Fibroblast of the aortic adventitia (primary cell): ENCODE results near the gene DYRK1A. TPM values are rescaled to one million over a fixed set of nuclear protein-coding genes. Genes with fewer than 3 reads are reported as not detected.
"Not testable (repeated sequence)": the region's sequence is repeated elsewhere in the genome, so short reads cannot be mapped to it uniquely, and the experiment has no call there.

Source experiments
- DNase-seq: peaks from one replicate; pipeline ENCODE4 v3.0.0-alpha.2; 2010; ENCODE audit warnings: low read depth
- H3K4me3 ChIP-seq: 2 replicates; pipeline ENCODE4 v1.5.1; 2011; ENCODE audit warnings: low read depth, mild to moderate bottlenecking, control low read depth, low read length, moderate library complexity
- total RNA-seq: library from RNA; depleted of rRNA; stranded (reverse); fragments of >200 nt; gene quantifications from 2 replicates; pipeline ENCODE4 v1.2.3, GENCODE V29; 2012; ENCODE audit warnings: low replicate concordance
- TF ChIP-seq, protein P1 (sequence below): IDR thresholded peaks from 2 replicates; pipeline ENCODE4 v1.5.1; 2011; ENCODE audit warnings: mild to moderate bottlenecking, low read length, control low read depth, inconsistent platforms; ENCODE audit not compliant: insufficient read depth

Gene DYRK1A
- total RNA-seq, 1 donor = 80.2 TPM

DNA sequence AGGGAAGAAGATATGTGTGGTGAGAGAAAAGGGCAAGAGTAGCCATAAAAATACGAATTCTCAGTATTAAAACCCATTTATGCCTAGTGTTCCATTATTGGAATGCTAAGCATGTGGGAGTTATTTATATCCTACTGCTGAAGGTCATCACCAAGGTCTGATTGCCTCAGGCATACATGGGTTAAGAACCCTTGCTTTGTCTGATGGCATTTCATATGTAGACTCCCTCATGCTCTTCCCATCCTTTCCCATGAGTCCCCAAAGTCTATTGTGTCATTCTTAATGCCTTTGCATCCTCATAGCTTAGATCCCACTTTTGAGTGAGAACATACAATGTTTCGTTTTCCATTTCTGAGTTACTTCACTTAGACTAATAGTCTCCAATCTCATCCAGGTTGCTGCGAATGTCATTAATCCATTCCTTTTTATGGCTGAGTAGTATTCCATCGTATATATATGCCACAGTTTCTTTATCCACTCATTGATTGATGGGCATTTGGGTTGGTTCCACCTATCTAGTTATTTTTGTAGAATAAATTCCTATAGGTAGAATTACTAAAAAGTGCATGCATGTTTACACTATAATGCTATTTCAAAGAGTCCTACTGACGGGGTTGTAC lies 172.5 kb downstream of the DYRK1A start:
- TF ChIP-seq, protein P1, sequence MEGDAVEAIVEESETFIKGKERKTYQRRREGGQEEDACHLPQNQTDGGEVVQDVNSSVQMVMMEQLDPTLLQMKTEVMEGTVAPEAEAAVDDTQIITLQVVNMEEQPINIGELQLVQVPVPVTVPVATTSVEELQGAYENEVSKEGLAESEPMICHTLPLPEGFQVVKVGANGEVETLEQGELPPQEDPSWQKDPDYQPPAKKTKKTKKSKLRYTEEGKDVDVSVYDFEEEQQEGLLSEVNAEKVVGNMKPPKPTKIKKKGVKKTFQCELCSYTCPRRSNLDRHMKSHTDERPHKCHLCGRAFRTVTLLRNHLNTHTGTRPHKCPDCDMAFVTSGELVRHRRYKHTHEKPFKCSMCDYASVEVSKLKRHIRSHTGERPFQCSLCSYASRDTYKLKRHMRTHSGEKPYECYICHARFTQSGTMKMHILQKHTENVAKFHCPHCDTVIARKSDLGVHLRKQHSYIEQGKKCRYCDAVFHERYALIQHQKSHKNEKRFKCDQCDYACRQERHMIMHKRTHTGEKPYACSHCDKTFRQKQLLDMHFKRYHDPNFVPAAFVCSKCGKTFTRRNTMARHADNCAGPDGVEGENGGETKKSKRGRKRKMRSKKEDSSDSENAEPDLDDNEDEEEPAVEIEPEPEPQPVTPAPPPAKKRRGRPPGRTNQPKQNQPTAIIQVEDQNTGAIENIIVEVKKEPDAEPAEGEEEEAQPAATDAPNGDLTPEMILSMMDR = no peak
- DNase-seq = no peak
- H3K4me3 ChIP-seq = no peak overlapping the region

DNA sequence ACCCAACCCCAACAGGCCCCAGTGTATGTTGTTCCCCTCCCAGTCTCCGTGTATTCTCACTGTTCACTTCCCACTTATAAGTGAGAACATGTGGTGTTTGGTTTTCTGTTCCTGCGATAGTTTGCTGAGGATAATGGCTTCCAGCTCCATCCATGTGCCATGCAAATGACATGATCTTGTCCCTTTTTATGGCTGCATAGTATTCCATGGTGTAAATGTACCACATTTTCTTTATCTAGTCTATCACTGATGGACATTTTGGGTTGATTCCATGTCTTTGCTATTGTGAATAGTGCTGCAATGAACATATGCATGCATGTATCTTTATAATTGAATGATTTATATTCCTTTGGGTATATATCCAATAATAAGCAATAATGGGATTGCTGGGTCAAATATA lies 174.6 kb downstream of the DYRK1A start:
- H3K4me3 ChIP-seq = not testable (repeated sequence)

DNA sequence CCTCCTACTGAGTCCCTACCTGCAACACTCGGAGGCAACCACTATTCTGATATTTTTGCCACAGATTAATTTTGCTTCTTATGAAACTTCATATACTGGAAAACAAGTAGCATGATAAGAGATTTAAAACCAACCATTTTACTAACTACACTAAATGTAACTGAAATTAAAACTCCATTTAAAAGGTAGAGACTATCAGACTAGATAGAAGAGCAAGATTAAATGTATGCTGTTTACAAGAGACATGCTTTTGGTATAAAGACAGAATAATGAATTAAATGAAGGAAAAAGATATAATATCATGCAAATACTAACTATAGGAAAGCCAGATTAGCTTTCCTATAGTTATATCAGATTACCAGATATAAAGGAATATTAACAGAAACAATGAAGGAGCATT lies 175.9 kb downstream of the DYRK1A start:
- TF ChIP-seq, protein P1 = no peak
- no peak for DNase-seq
- no peak overlapping the region for H3K4me3 ChIP-seq

More for the DNA sequence above, 174.6 kb downstream of the DYRK1A start:
- not testable (repeated sequence) for DNase-seq

DNA sequence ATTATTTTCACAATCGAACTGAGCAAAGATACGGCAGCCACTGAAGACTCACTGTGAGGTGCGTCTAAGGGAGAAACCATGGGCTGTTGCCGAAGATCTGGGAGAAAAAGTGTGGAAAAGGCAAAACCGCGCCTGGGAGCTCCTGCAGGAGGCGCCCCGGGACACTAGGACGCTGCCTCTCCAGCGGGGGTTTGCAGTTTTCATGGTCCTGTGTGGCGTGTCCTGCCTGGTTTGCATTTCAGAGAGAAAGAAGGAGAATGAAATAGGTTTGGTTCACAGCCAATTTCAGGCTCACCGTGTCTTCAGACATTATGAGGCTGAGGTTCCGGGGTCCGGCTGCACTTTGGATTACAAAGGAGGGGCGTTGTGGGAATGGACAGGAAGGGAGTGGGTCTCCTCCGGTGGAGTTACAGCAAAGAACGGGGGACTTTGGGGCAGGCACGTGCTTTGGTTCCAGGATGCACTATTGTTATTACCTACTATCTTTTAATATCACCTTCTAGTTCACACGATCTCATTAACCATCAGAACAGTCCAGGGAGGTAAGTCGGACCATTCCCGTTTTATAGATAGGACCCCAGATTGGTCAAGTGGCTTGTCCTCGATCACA lies 179.8 kb downstream of the DYRK1A start:
- H3K4me3 ChIP-seq = no peak overlapping the region
- TF ChIP-seq, protein P1 = no peak
- no peak for DNase-seq

DNA sequence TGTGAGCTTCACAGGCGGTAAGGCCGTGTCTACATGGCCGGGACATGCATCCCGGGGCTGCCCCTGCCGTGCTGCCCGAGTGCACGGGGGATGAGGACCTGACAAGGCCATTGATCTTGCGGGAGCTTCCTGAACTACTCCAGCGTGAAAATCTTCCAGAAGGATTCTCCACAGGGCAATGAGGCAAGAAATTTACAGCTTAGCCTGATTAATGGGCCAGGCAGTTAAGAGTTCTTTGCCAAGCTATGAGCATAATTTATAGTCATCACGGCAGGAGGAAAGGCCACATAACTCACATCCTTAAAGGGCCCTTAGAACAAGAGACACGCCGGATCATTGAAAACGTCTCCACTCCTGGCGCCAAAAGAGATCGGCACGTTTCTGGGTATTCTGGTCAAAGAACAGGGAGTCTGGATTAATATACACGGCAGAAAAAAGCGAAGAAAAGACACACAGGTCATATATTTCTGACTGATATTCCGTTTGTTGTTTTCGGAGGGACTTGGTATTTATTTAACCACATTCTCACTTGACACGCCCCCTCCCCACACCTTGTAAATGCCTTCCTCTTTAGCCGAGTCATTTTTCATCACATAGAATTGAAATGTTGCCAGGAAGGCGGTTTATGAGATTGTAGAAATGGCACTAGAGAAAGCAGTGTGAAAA lies 180.5 kb downstream of the DYRK1A start:
- H3K4me3 ChIP-seq = no peak overlapping the region
- TF ChIP-seq, protein P1 = no peak
- DNase-seq = peak; percentile 20

DNA sequence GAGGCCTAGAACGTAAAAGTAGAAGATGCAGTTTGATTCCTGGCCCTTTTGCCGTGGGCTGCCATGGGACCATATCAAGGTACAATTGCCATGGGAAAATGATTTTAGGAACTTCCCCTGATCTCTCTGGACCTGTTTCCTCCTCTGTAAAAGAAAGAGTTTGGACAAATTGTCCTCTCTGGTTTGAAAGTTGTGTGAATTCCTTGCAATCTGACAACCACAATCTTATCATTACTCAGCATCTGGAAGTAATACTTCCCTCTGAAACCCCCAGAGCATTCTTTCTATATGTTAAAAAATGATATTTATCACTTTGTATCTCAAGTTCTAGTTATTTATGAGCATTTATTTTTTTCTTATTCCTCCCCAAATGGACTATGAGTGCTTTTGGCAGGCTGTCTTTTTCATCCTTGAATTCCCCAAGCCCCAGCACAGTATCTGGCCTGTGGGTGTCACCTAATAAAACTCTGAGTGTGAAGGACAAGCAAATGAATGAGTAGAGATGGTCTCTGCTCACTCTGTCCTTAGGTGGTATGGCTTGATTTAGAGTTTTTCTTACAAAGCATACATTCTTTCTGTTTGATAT lies 181.1 kb downstream of the DYRK1A start:
- TF ChIP-seq, protein P1 = no peak
- no peak for DNase-seq
- no peak overlapping the region for H3K4me3 ChIP-seq

DNA sequence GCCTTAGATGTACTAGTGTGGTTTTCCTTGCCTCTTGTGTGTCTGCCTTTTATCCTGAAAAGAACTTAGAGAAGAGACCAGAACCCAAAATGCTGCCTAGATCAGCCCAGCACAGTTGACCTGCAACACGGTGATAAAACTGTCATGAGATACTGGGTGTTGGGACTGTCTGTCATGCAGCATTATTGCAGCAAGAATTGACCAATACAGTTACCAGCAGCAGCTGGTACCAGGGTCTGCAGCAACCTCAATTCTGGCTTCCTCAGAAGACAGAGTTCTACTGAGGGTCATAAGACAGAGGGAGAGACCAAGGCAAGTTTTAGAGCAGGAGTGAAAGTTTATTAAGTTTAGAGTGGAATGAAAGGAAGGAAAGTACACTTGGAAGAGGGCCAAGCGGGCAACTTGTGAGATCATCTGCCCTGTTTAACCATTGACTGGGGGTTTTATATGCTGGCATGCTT lies 182.0 kb downstream of the DYRK1A start:
- DNase-seq = no peak
- no peak overlapping the region for H3K4me3 ChIP-seq
- TF ChIP-seq, protein P1 = no peak

DNA sequence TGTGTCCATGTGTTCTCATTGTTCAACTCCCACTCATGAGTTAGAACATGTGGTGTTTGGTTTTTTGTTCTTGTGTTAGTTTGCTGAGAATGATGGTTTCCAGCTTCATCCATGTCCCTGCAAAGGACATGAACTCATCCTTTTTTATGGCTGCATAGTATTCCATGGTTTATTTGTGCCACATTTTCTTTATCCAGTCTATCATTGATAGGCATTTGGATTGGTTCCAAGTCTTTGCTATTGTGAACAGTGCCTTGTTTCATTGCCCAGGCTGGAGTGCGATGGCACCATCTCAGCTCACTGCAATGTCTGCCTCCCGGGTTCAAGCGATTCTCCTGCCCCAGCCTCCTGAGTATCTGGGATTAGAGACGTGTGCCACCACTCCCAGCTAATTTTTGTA lies 183.2 kb downstream of the DYRK1A start:
- H3K4me3 ChIP-seq, DNase-seq: not testable (repeated sequence)
